GM23338 (cell line): ENCODE measurements around the gene VSTM2L.

Source experiments
- TF ChIP-seq, protein P1 (sequence below), 2 experiments: fragments of 200-600 bp in 1 of 2; sonication (generic) in 1 of 2; conservative IDR thresholded peaks; 2 replicates each; pipeline versions ENCODE4 v1.5.1 to v1.6.1; 2016 to 2017; ENCODE audit warnings: antibody characterized with exemption in 2 of 2, low read depth in 2 of 2, mild to moderate bottlenecking in 2 of 2, moderate library complexity in 1 of 2
- TF ChIP-seq, protein P2 (sequence below): IDR thresholded peaks from one replicate; pipeline ENCODE4 v1.6.1; 2018; ENCODE audit warnings: antibody characterized with exemption; ENCODE audit not compliant: unreplicated experiment

DNA sequence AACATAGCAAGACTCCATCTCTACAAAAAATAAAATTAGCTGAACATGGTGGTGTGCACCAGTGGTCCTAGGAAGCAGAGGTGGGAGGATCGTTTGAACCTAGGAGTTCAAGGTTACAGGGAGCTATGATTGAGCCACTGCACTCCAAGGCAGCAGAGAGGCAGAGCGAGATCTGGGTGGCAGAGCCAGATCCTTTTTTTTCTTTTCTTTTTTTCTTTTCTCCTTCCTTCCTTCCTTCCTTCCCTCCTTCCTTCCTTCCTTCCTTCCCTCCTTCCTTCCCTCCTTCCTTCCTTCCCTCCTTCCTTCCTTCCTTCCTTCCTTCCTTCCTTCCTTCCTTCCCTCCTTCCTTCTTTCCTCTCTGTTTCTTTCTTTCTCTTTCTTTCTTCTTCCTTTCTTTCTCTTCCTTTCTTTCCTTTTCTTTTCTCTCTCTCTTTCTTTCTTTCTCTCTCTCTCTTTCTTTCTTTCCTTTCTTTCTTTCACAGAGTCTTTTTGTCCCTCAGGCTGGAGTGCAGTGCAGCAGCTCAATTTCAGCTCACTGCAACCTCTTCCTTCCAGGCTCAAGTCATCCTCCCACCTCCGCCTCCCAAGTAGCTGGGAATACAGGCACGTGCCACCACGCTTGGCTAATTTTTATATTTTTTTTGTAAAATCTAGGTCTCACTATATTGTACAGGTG lies 9.2 kb upstream of the VSTM2L start:
- TF ChIP-seq, protein P1, sequence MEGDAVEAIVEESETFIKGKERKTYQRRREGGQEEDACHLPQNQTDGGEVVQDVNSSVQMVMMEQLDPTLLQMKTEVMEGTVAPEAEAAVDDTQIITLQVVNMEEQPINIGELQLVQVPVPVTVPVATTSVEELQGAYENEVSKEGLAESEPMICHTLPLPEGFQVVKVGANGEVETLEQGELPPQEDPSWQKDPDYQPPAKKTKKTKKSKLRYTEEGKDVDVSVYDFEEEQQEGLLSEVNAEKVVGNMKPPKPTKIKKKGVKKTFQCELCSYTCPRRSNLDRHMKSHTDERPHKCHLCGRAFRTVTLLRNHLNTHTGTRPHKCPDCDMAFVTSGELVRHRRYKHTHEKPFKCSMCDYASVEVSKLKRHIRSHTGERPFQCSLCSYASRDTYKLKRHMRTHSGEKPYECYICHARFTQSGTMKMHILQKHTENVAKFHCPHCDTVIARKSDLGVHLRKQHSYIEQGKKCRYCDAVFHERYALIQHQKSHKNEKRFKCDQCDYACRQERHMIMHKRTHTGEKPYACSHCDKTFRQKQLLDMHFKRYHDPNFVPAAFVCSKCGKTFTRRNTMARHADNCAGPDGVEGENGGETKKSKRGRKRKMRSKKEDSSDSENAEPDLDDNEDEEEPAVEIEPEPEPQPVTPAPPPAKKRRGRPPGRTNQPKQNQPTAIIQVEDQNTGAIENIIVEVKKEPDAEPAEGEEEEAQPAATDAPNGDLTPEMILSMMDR (conservative IDR thresholded peaks at IDR 0.05; ENCODE audit: low read depth in 2 of 2), result no peak
- TF ChIP-seq, protein P2, sequence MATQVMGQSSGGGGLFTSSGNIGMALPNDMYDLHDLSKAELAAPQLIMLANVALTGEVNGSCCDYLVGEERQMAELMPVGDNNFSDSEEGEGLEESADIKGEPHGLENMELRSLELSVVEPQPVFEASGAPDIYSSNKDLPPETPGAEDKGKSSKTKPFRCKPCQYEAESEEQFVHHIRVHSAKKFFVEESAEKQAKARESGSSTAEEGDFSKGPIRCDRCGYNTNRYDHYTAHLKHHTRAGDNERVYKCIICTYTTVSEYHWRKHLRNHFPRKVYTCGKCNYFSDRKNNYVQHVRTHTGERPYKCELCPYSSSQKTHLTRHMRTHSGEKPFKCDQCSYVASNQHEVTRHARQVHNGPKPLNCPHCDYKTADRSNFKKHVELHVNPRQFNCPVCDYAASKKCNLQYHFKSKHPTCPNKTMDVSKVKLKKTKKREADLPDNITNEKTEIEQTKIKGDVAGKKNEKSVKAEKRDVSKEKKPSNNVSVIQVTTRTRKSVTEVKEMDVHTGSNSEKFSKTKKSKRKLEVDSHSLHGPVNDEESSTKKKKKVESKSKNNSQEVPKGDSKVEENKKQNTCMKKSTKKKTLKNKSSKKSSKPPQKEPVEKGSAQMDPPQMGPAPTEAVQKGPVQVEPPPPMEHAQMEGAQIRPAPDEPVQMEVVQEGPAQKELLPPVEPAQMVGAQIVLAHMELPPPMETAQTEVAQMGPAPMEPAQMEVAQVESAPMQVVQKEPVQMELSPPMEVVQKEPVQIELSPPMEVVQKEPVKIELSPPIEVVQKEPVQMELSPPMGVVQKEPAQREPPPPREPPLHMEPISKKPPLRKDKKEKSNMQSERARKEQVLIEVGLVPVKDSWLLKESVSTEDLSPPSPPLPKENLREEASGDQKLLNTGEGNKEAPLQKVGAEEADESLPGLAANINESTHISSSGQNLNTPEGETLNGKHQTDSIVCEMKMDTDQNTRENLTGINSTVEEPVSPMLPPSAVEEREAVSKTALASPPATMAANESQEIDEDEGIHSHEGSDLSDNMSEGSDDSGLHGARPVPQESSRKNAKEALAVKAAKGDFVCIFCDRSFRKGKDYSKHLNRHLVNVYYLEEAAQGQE, result no peak
